GM19043 (cell line): Measurements from ENCODE around the gene CTTNBP2.

ENCODE experiments used
- ATAC-seq: cut with Tn5 transposase; IDR thresholded peaks from one replicate; pipeline ENCODE4 v1.9.1; 2021; ENCODE audit warnings: low read depth; ENCODE audit not compliant: unreplicated experiment

The CTTNBP2 gene

GRCh38 chr7:117829450-117830117, 43.7 kb downstream of the CTTNBP2 start:
- ATAC-seq = no peak

- no peak for ATAC-seq
Measured at GRCh38 chr7:117828825-117829224, 44.4 kb downstream of the CTTNBP2 start.

- no peak for ATAC-seq
Measured at GRCh38 chr7:117827862-117828261, 45.4 kb downstream of the CTTNBP2 start.

- no peak for ATAC-seq
Measured at GRCh38 chr7:117825132-117825531, 48.1 kb downstream of the CTTNBP2 start.

GRCh38 chr7:117824592-117824991, 48.6 kb downstream of the CTTNBP2 start:
- no peak for ATAC-seq

- no peak for ATAC-seq
Measured at GRCh38 chr7:117819558-117819957, 53.7 kb downstream of the CTTNBP2 start.

- no peak for ATAC-seq
Measured at GRCh38 chr7:117818232-117818631, 55.0 kb downstream of the CTTNBP2 start.

GRCh38 chr7:117816727-117817126, 56.5 kb downstream of the CTTNBP2 start:
- no peak for ATAC-seq

- ATAC-seq = no peak
Measured at GRCh38 chr7:117811696-117812095, 61.5 kb downstream of the CTTNBP2 start.

- ATAC-seq = no peak
Measured at GRCh38 chr7:117810642-117811512, 62.4 kb downstream of the CTTNBP2 start.

GRCh38 chr7:117809958-117810357, 63.3 kb downstream of the CTTNBP2 start:
- no peak for ATAC-seq

GRCh38 chr7:117808910-117809705, 64.1 kb downstream of the CTTNBP2 start:
- no peak for ATAC-seq

GRCh38 chr7:117808341-117808757, 64.9 kb downstream of the CTTNBP2 start:
- no peak for ATAC-seq

- ATAC-seq = no peak
Measured at GRCh38 chr7:117807676-117808075, 65.6 kb downstream of the CTTNBP2 start.

GRCh38 chr7:117806011-117806410, 67.2 kb downstream of the CTTNBP2 start:
- no peak for ATAC-seq

GRCh38 chr7:117805241-117805640, 68.0 kb downstream of the CTTNBP2 start:
- no peak for ATAC-seq

- ATAC-seq = no peak
Measured at GRCh38 chr7:117803476-117803875, 69.8 kb downstream of the CTTNBP2 start.

- ATAC-seq = no peak
Measured at GRCh38 chr7:117802660-117803059, 70.6 kb downstream of the CTTNBP2 start.

GRCh38 chr7:117800841-117801240, 72.4 kb downstream of the CTTNBP2 start:
- ATAC-seq = no peak

- ATAC-seq = no peak
Measured at GRCh38 chr7:117800406-117800805, 72.8 kb downstream of the CTTNBP2 start.

- no peak for ATAC-seq
Measured at GRCh38 chr7:117796889-117797288, 76.4 kb downstream of the CTTNBP2 start.
